B cell (primary cell): Measurements from ENCODE around the gene ETV3. TPM values are rescaled to one million over a fixed set of nuclear protein-coding genes. Genes with fewer than 3 reads are reported as not detected.

Source experiments
- ATAC-seq: fragments of 200-7000 bp; cut with Tn5 transposase; one replicate; pipeline ENCODE4 v1.10.0; 2021; ENCODE audit warnings: low read depth, mild to moderate bottlenecking, moderate number of reproducible peaks, moderate library complexity
- CTCF ChIA-PET: fragments of 350-600 bp; sonication (Branson Sonifier 250); formaldehyde crosslinking; loops from one replicate; lab custom pipeline; 2021; ENCODE audit warnings: antibody characterized with exemption, inconsistent platforms; lab: Charles Lee
- POLR2A ChIA-PET: fragments of 350-600 bp; sonication (Branson Sonifier 250); formaldehyde crosslinking; loops from one replicate; lab custom pipeline; 2021; ENCODE audit warnings: antibody characterized with exemption; lab: Charles Lee
- DNase-seq: peaks from one replicate; pipeline ENCODE4 v3.0.0; 2013
- H2AFZ ChIP-seq: 2 replicates; pipeline ENCODE4 v1.6.1; 2012; ENCODE audit warnings: mild to moderate bottlenecking, low read depth, low read length; ENCODE audit not compliant: insufficient read depth, poor library complexity, severe bottlenecking
- H3K27ac ChIP-seq, 2 donors: 1 replicate in 1 of 2; 2 replicates in 1 of 2; pipeline ENCODE4 v1.5.1; 2012 to 2013; ENCODE audit warnings: low read length in 2 of 2, mild to moderate bottlenecking in 2 of 2, moderate library complexity in 1 of 2
- H3K27me3 ChIP-seq, 4 experiments: fragments of 200-600 bp in 1 of 4; sonication (generic) in 1 of 4; replicated peaks in 1 of 4; 1 replicate in 2 of 4; 2 replicates in 2 of 4; pipeline versions ENCODE4 v1.6.1 to v1.7.0; 2013 to 2016; ENCODE audit warnings: low read length in 3 of 4, mild to moderate bottlenecking in 2 of 4, mixed read lengths in 1 of 4, moderate library complexity in 1 of 4; ENCODE audit not compliant: insufficient read depth in 4 of 4, control insufficient read depth in 3 of 4; ENCODE audit errors: control extremely low read depth in 1 of 4
- H3K36me3 ChIP-seq, 2 experiments: replicated peaks in 1 of 2; 1 replicate in 1 of 2; 2 replicates in 1 of 2; pipeline versions ENCODE4 v1.6.1 to v1.7.1; 2013; ENCODE audit warnings: low read length in 1 of 2; ENCODE audit not compliant: insufficient read depth in 2 of 2, control insufficient read depth in 1 of 2; ENCODE audit errors: control extremely low read depth in 1 of 2, extremely low read depth in 1 of 2
- H3K4me1 ChIP-seq, 2 donors: fragments of 200-600 bp in 1 of 2; sonication (generic) in 1 of 2; 1 replicate in 1 of 2; 2 replicates in 1 of 2; pipeline versions ENCODE4 v1.5.1 to v1.6.1; 2013 to 2017; ENCODE audit warnings: low read length in 2 of 2; ENCODE audit not compliant: control insufficient read depth in 2 of 2, insufficient read depth in 2 of 2
- H3K4me2 ChIP-seq: replicated peaks from 2 replicates; pipeline ENCODE3; 2012; ENCODE audit warnings: mild to moderate bottlenecking, low read depth, low read length; ENCODE audit not compliant: poor library complexity, severe bottlenecking
- H3K4me3 ChIP-seq, 5 experiments: fragments of 200-600 bp in 1 of 5; sonication (generic) in 1 of 5; 1 replicate in 3 of 5; 2 replicates in 2 of 5; pipeline versions ENCODE4 v1.5.1 to v1.7.0; 2011 to 2016; ENCODE audit warnings: low read length in 4 of 5, mild to moderate bottlenecking in 4 of 5, low read depth in 2 of 5, control low read depth in 1 of 5, moderate library complexity in 1 of 5; ENCODE audit not compliant: insufficient read depth in 1 of 5; ENCODE audit errors: control extremely low read depth in 1 of 5, extremely low read depth in 1 of 5
- H3K79me2 ChIP-seq: fragments of 200-600 bp; sonication (generic); one replicate; pipeline ENCODE4 v1.6.0; 2016; ENCODE audit warnings: low read length; ENCODE audit not compliant: control insufficient read depth, insufficient read depth
- H3K9ac ChIP-seq: fragments of 200-600 bp; sonication (generic); 2 replicates; pipeline ENCODE4 v1.6.1; 2017; ENCODE audit warnings: mild to moderate bottlenecking, low read length, moderate library complexity
- H3K9me3 ChIP-seq, 3 donors: one replicate each; pipeline versions ENCODE4 v1.6.1 to v1.7.1; 2013; ENCODE audit warnings: low read length in 2 of 3; ENCODE audit not compliant: control insufficient read depth in 2 of 3, insufficient read depth in 1 of 3; ENCODE audit errors: control extremely low read depth in 1 of 3
- H4K20me1 ChIP-seq: 2 replicates; pipeline ENCODE4 v1.6.0; 2012; ENCODE audit warnings: mild to moderate bottlenecking, low read length; ENCODE audit not compliant: insufficient read depth, control insufficient read depth, poor library complexity, severe bottlenecking
- H3K27ac Mint-ChIP-seq: one replicate; pipeline ENCODE4 v1.8.0; 2021; ENCODE audit warnings: mixed read lengths
- H3K27me3 Mint-ChIP-seq: one replicate; pipeline ENCODE4 v1.8.0; 2021; ENCODE audit warnings: mixed read lengths
- H3K4me1 Mint-ChIP-seq: one replicate; pipeline ENCODE4 v1.8.0; 2021; ENCODE audit warnings: mixed read lengths
- H3K4me3 Mint-ChIP-seq: one replicate; pipeline ENCODE4 v1.8.0; 2021; ENCODE audit warnings: mixed read lengths
- H3K9me3 Mint-ChIP-seq: one replicate; pipeline ENCODE4 v1.8.0; 2022; ENCODE audit warnings: mixed read lengths; ENCODE audit not compliant: insufficient read depth
- EZH2 ChIP-seq: IDR thresholded peaks from 2 replicates; pipeline ENCODE4 v1.6.1; 2012; ENCODE audit warnings: borderline replicate concordance, low read depth, mild to moderate bottlenecking, moderate library complexity, low read length; ENCODE audit not compliant: insufficient read depth, poor library complexity, severe bottlenecking
- WGBS: methylation state at CpG from one replicate; pipeline ENCODE4 v1.1.5; 2013; ENCODE audit warnings: missing lambda C conversion rate; ENCODE audit not compliant: insufficient coverage; 5-methylcytosine and 5-hydroxymethylcytosine counted together
- intact Hi-C: fragments of 100-400 bp; cut with micrococcal nuclease; formaldehyde crosslinking; loops from one replicate; pipeline ENCODE4 v1.10.0; 2022
- polyA plus RNA-seq: library from polyadenylated mRNA; depleted of rRNA; stranded (reverse); fragments of >200 nt; gene quantifications from 2 replicates; pipeline ENCODE4 v1.2.3, GENCODE V29; 2012
- total RNA-seq, 2 donors: library from RNA; stranded (reverse); fragments of 120-200 nt in 1 of 2; gene quantifications; 1 replicate in 1 of 2; 2 replicates in 1 of 2; pipeline versions ENCODE4 v1.2.3 to v1.2.4, GENCODE V29; 2013 to 2022
- TF ChIP-seq, protein P1 (sequence below): fragments of 200-600 bp; IDR thresholded peaks from one replicate; pipeline ENCODE4 v1.8.0; 2022; ENCODE audit warnings: antibody characterized with exemption, mild to moderate bottlenecking

The ETV3 gene
- total and polyA plus RNA-seq, 2 donors (not counting 1 experiment from before 2014, with no cell fraction given), result 16.7 to 34.1 TPM

DNA sequence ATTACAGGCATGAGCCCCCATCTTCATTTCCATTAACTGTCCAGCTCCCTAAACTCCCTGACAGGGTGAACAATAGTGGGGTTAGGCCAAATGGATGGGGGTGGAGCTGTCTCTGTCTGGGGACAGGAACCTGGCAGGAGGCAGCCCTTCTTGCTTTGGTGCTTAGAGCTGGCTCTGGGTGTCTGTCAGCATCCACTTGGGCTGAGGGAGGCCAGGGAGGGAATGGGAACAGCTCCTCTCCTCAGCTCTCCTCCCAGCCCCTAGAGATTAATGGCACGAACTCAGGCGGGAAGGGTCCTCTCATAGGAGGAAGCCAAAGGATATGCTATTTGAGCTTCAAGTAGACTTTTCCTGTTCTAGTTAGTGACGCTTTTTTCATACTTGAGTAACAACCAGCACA lies 27.5 kb downstream of the ETV3 start:
- DNase-seq (no peak), ATAC-seq (no peak)
- Mint-ChIP-seq H3K4me3 (no peak overlapping the region), H3K9me3 (no peaks in the 10 kb centered on the region), H3K27ac (no peak overlapping the region), H3K27me3 (peaks cover 45% of the 10 kb centered on the region), H3K4me1 (peaks cover 4% of the 10 kb centered on the region)
- TF ChIP-seq EZH2, result no peak
- TF ChIP-seq, protein P1, sequence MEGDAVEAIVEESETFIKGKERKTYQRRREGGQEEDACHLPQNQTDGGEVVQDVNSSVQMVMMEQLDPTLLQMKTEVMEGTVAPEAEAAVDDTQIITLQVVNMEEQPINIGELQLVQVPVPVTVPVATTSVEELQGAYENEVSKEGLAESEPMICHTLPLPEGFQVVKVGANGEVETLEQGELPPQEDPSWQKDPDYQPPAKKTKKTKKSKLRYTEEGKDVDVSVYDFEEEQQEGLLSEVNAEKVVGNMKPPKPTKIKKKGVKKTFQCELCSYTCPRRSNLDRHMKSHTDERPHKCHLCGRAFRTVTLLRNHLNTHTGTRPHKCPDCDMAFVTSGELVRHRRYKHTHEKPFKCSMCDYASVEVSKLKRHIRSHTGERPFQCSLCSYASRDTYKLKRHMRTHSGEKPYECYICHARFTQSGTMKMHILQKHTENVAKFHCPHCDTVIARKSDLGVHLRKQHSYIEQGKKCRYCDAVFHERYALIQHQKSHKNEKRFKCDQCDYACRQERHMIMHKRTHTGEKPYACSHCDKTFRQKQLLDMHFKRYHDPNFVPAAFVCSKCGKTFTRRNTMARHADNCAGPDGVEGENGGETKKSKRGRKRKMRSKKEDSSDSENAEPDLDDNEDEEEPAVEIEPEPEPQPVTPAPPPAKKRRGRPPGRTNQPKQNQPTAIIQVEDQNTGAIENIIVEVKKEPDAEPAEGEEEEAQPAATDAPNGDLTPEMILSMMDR, result no peak
- Histone ChIP-seq H3K4me2 (no peak overlapping the region), H3K4me1 (peaks cover 0 to 6% of the 10 kb centered on the region in 2 donors), H3K9ac (no peak overlapping the region), H3K79me2 (no peaks in the 10 kb centered on the region), H3K9me3 (no peaks in the 10 kb centered on the region), H3K36me3 (no peaks in the 10 kb centered on the region), H2AFZ (no peak overlapping the region), H3K27me3 (peaks cover 0 to 25% (median 7%) of the 10 kb centered on the region in 4 experiments), H3K4me3 (no peak overlapping the region), H3K27ac (no peak overlapping the region), H4K20me1 (no peaks in the 10 kb centered on the region)
- ChIA-PET CTCF (interaction anchor here (0.9 to 1.2 kb wide), 2 partner anchors 20 to 21 kb away, joined by 3 read pairs; no protein-coding TSS in a partner anchor), POLR2A (no interaction called here)
- WGBS, result 83% methylated on average over 1 of the region's 3 CpGs
- intact Hi-C loops, result no loop called here

DNA sequence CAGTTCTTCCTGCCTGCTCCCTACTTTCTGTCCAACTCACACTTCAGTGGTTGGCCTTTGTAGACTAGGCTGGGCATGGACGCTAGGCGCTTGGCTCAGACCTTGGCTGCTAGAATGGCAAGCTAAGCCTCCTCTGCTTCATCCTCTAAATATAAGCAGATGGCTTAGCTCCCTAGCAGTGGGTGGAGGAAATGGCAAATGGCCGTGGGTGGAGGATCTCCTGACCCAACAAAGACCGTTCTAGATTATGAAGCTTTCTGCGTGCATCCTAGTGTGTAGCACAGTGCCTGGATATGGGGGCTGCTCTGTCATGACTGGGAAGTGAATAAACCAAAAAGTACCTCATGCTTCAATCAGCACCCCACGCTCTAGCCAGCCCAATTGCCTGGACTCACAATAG lies 28.2 kb downstream of the ETV3 start:
- CTCF ChIA-PET, result interaction anchor here (0.9 to 2.2 kb wide), 3 partner anchors 19 to 46 kb away, joined by 3 to 8 read pairs (median 3); no protein-coding TSS in a partner anchor

More for the DNA sequence above, 28.2 kb downstream of the ETV3 start:
- peaks cover 0 to 6% of the 10 kb centered on the region in 2 donors for H3K4me1 ChIP-seq
- no peak overlapping the region for H3K4me3 ChIP-seq
- no peak overlapping the region for H3K27ac ChIP-seq
- no peaks in the 10 kb centered on the region for H3K36me3 ChIP-seq
- H4K20me1 ChIP-seq, result no peaks in the 10 kb centered on the region
- H3K27me3 ChIP-seq, result peaks cover 0 to 25% (median 7%) of the 10 kb centered on the region in 4 experiments
- Mint-ChIP-seq H3K9me3 (no peaks in the 10 kb centered on the region), H3K27me3 (peaks cover 48% of the 10 kb centered on the region), H3K4me1 (peaks cover 4% of the 10 kb centered on the region), H3K4me3 (no peak overlapping the region), H3K27ac (no peak overlapping the region)
- no peaks in the 10 kb centered on the region for H3K9me3 ChIP-seq
- no peak overlapping the region for H3K9ac ChIP-seq
- ATAC-seq (no peak), DNase-seq (no peak)
- H3K4me2 ChIP-seq, result no peak overlapping the region
- POLR2A ChIA-PET, result no interaction called here
- 52% methylated on average over 2 of the region's 6 CpGs for WGBS
- TF ChIP-seq, protein P1, result no peak
- TF ChIP-seq EZH2, result no peak
- H3K79me2 ChIP-seq, result no peaks in the 10 kb centered on the region
- intact Hi-C loops, result no loop called here
- H2AFZ ChIP-seq, result no peak overlapping the region
